Upper lobe of right lung (tissue), 1 donor: ENCODE results near the gene SHB. TPM values are rescaled to one million over a fixed set of nuclear protein-coding genes. Genes with fewer than 3 reads are reported as not detected.

ENCODE experiments used
- ATAC-seq: fragments of 200-7000 bp; cut with Tn5 transposase; one replicate; pipeline ENCODE4 v1.9.1; 2020; ENCODE audit warnings: mild to moderate bottlenecking, moderate library complexity
- DNase-seq: peaks from one replicate; pipeline ENCODE4 v3.0.0-alpha.2; 2020
- H3K27ac ChIP-seq: fragments of 200-600 bp; one replicate; pipeline ENCODE4 v1.8.0; 2022
- H3K27me3 ChIP-seq: fragments of 200-600 bp; one replicate; pipeline ENCODE4 v1.8.0; 2022; ENCODE audit warnings: mild to moderate bottlenecking
- H3K36me3 ChIP-seq: fragments of 200-600 bp; one replicate; pipeline ENCODE4 v1.8.0; 2022
- H3K4me1 ChIP-seq: fragments of 200-600 bp; one replicate; pipeline ENCODE4 v1.8.0; 2022
- H3K4me3 ChIP-seq: fragments of 200-600 bp; one replicate; pipeline ENCODE4 v1.8.0; 2022; ENCODE audit warnings: mild to moderate bottlenecking
- H3K9me3 ChIP-seq: fragments of 200-600 bp; one replicate; pipeline ENCODE4 v1.8.0; 2022
- intact Hi-C: fragments of 100-400 bp; cut with DNase I; formaldehyde crosslinking; loops from one replicate; pipeline ENCODE4 v1.11.0; 2022
- total RNA-seq: library from RNA; stranded (reverse); fragmentation: NEBNext Ultra II Directional; extraction: Animal tissue kit (Norgen Biotek cat#: 25700); gene quantifications from one replicate; pipeline ENCODE4 v1.2.1, GENCODE V29; 2021
- TF ChIP-seq, protein P1 (sequence below): fragments of 200-600 bp; IDR thresholded peaks from one replicate; pipeline ENCODE4 v1.8.0; 2022; ENCODE audit warnings: antibody characterized with exemption
- donor health status: DM: no; HTN: yes; CAD: no; lungs with severe emphysema.

The SHB gene
- total RNA-seq, 1 donor from 2014 or later: 33.4 TPM

DNA sequence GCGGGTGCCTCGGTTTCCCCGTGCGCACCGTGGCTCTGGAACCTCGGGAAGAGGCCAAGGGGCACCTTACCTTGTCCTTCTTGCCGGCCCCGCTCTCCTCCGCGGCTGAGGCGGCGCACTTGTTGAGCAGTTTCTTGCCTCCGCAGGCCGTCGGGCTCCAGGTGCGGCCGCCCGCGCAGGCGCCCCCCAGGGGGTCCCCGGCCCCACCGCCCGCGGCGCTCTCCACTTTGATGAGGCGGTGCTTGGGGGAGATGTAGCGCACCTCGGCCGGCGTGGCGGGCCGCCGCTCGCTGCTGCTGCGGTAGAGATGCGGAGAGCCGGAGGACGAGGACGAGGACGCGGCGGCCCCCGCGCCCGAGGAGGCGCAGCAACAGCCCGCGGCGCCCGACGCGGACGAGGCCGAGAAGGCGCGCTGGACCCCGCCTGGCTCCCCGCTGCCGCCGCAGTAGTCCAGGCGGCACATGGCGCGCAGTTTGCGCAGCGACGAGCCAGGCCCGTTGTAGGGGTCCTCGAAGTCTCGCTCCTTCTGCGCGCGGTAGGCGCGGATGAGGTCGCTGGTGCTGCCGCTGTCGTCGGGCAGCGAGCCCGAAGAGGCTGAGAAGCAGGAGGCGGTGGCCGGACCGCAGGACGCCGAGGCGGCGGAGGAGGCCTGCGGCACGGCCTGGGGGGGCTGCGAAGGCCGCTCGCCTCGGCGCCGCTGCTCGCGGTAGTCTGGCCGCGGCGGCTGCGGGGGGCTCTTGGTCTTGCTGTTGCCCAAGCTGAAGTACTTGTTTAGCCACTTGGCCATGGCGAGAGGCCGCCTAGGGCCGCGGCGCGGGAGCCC lies 957 bp downstream of the SHB start:
- Histone ChIP-seq H3K9me3 (no peaks in the 10 kb centered on the region), H3K27ac (peak overlapping the region; percentile 93), H3K27me3 (no peaks in the 10 kb centered on the region), H3K36me3 (no peaks in the 10 kb centered on the region), H3K4me3 (peak overlapping the region; percentile 94), H3K4me1 (peaks cover 44% of the 10 kb centered on the region)
- ATAC-seq: no peak
- peak; percentile 74 for DNase-seq
- intact Hi-C loops: loop anchor here (5.0 kb wide), 1 partner anchor 51 kb away; no protein-coding TSS in a partner anchor
- TF ChIP-seq, protein P1, sequence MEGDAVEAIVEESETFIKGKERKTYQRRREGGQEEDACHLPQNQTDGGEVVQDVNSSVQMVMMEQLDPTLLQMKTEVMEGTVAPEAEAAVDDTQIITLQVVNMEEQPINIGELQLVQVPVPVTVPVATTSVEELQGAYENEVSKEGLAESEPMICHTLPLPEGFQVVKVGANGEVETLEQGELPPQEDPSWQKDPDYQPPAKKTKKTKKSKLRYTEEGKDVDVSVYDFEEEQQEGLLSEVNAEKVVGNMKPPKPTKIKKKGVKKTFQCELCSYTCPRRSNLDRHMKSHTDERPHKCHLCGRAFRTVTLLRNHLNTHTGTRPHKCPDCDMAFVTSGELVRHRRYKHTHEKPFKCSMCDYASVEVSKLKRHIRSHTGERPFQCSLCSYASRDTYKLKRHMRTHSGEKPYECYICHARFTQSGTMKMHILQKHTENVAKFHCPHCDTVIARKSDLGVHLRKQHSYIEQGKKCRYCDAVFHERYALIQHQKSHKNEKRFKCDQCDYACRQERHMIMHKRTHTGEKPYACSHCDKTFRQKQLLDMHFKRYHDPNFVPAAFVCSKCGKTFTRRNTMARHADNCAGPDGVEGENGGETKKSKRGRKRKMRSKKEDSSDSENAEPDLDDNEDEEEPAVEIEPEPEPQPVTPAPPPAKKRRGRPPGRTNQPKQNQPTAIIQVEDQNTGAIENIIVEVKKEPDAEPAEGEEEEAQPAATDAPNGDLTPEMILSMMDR: no peak

DNA sequence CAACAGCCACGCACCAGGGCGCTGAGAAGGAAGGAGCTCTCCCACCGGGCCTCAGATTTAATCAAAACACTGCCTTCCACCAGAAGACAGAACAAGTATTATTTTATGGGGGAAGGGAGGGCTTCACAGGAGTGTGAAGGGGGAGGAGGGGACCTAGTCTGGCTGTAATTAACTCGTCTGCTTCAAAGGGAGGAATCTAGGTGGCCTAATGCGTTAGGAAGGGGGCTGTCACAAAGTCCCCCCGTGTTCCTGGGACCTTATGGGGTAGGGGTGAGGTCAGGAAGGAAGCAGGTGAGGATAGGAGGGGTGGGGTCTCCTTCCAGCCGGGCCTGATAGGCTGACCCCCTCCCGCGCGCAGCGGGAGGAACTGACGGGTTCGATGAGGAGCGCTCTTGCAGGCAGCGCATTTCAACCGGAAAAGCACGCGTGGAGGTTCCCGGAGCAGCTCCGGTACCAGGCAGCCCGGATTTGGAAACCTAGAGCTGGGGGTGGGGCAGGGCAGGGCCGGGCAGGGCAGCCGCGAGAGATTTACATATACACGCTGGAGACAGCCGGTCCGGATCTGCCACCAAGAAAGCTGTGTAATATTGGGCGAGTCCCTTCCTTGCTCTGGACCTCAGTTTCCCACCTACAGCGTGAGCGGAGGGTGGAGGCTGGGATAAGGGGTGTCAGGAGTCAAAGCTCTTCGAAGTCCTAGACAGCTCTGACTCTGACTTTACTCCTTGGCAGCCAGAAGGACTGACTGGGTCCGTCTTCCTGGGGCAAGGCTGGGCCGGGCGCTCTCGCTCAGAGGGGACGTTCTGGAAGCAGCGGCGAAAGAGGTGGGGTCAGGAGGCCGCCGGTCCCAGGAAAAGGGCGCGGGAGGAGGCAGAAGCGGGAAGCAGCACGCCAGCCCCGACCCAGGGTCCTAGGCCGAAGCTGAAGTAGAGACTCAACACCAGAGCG lies 1.8 kb downstream of the SHB start:
- DNase-seq (peak; percentile 84), ATAC-seq (peak; percentile 46)
- TF ChIP-seq, protein P1: no peak
- Histone ChIP-seq H3K4me3 (peak overlapping the region; percentile 94), H3K4me1 (peaks cover 49% of the 10 kb centered on the region), H3K36me3 (no peaks in the 10 kb centered on the region), H3K9me3 (no peaks in the 10 kb centered on the region), H3K27ac (peak overlapping the region; percentile 93), H3K27me3 (no peaks in the 10 kb centered on the region)
- intact Hi-C loops: loop anchor here (5.0 kb wide), 1 partner anchor 50 kb away; no protein-coding TSS in a partner anchor

DNA sequence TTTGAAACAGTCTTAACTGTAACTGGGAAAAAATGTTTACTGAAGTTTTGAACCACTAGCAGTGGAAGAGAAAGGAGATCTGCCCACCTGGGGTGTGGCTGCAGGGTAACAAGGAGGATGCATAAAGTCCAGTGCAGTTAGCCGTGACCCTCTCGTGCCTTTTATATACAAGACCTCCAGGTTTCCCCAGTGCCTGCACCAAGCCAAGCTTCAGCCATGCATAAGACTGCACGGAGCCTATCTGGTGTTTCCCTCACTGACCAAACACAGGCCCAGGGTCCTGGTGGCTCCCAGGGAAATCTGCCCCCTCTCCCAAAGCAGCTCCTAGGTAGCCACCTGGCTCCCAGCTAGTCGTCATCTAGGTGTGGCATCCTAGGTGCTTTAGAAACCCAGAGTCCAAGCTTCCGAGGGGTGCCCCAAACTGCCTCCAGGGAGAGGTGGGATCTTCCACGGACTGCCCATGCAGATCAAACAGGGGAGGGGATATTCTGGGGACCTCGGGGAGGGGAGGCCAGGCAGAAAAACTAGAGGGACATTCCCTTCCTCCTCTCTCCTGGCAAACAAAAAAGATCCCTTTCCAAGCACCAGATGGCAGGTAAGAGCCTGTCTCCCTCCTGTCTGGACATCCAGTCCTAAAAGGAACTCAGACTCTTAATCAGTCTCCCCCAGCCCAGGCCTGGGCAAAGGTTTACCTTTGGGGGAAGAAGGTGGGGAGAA lies 2.7 kb downstream of the SHB start:
- Histone ChIP-seq H3K27me3 (no peaks in the 10 kb centered on the region), H3K9me3 (no peaks in the 10 kb centered on the region), H3K4me1 (peaks cover 57% of the 10 kb centered on the region), H3K36me3 (no peaks in the 10 kb centered on the region), H3K27ac (peak overlapping the region; percentile 93), H3K4me3 (peak overlapping the region; percentile 94)
- intact Hi-C loops: loop anchor here (5.0 kb wide), 1 partner anchor 49 kb away; no protein-coding TSS in a partner anchor
- ATAC-seq (no peak), DNase-seq (peak; percentile 57)
- TF ChIP-seq, protein P1: no peak

DNA sequence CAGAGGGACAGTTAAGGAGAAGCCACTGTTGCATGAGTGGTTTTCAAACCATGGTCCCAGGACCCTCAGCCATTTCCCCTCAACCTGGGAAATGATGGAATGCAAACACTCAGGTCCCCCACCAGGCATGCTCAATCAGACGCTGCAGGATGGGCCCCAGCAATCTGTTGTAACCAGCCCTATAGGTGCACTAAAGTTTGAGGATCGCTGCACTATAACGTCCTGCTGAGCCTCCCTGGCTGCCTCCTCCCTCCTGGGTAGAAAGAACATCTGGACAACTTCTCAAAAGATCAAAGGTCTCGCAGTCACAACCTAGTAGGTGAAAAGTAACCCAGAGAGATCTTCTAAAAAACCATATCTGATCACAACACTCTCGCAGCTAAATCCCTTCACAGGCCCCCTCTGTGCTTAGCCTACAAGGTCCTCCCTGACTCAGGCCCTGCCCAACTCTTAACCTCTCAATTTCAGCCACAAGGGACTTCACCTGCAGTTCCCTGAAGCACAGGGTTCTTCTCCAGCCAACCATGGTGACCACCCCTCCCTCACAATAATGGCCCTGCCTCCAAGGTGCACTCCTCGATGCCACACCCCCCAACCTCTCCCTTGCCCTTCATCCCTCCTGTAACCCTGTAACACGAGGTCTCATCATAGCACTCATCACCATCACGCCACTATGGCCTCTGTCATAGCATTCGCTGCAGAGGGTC lies 3.5 kb downstream of the SHB start:
- ATAC-seq: no peak
- Histone ChIP-seq H3K27me3 (no peaks in the 10 kb centered on the region), H3K9me3 (no peaks in the 10 kb centered on the region), H3K36me3 (no peaks in the 10 kb centered on the region), H3K4me3 (peak overlapping the region; percentile 94), H3K27ac (peak overlapping the region; percentile 93), H3K4me1 (peaks cover 55% of the 10 kb centered on the region)
- intact Hi-C loops: loop anchor here (5.0 kb wide), 1 partner anchor 48 kb away; no protein-coding TSS in a partner anchor
- DNase-seq: peak; percentile 47
- TF ChIP-seq, protein P1: no peak
